DOHH2 (cell line): ENCODE measurements around the gene RNF169.

Source experiments
- H3F3A ChIP-seq: fragments of 200-600 bp; sonication (generic), shearing (Covaris generic); 2 replicates; pipeline ENCODE4 v1.6.0; 2016; ENCODE audit warnings: antibody characterized with exemption, mild to moderate bottlenecking; ENCODE audit not compliant: control insufficient read depth, insufficient read depth
- H3K27ac ChIP-seq: fragments of 200-600 bp; sonication (generic); 2 replicates; pipeline ENCODE4 v1.5.1; 2014; ENCODE audit warnings: low read depth, mild to moderate bottlenecking, low read length, moderate library complexity
- H3K27me3 ChIP-seq: fragments of 200-600 bp; sonication (generic); 2 replicates; pipeline ENCODE4 v1.6.1; 2014; ENCODE audit warnings: mild to moderate bottlenecking, low read length, mixed read lengths; ENCODE audit not compliant: control insufficient read depth
- H3K36me3 ChIP-seq: fragments of 200-600 bp; sonication (generic); 2 replicates; pipeline ENCODE4 v1.6.1; 2014; ENCODE audit warnings: mild to moderate bottlenecking, low read length, moderate library complexity, mixed read lengths; ENCODE audit not compliant: control insufficient read depth
- H3K4me1 ChIP-seq: fragments of 200-600 bp; sonication (generic); 2 replicates; pipeline ENCODE4 v1.6.1; 2014; ENCODE audit warnings: mild to moderate bottlenecking, low read length, mixed read lengths; ENCODE audit not compliant: control insufficient read depth
- H3K4me2 ChIP-seq: fragments of 200-600 bp; sonication (generic); 2 replicates; pipeline ENCODE4 v1.6.0; 2014; ENCODE audit warnings: mild to moderate bottlenecking, low read length, moderate library complexity
- H3K4me3 ChIP-seq: fragments of 200-600 bp; sonication (generic); 2 replicates; pipeline ENCODE4 v1.5.1; 2014; ENCODE audit warnings: mild to moderate bottlenecking, low read length, mixed read lengths
- H3K79me2 ChIP-seq: fragments of 200-600 bp; sonication (generic); 2 replicates; pipeline ENCODE4 v1.6.1; 2014; ENCODE audit warnings: mild to moderate bottlenecking, low read length, mixed read lengths; ENCODE audit not compliant: control insufficient read depth
- H3K9me2 ChIP-seq: fragments of 200-600 bp; sonication (generic); replicated peaks from 2 replicates; pipeline ENCODE4 v1.6.1; 2014; ENCODE audit warnings: mild to moderate bottlenecking, low read length, mixed read lengths; ENCODE audit not compliant: control insufficient read depth
- H3K9me3 ChIP-seq: fragments of 200-600 bp; sonication (generic); 2 replicates; pipeline ENCODE4 v1.6.1; 2014; ENCODE audit warnings: antibody characterized with exemption, low read length, mixed read lengths; ENCODE audit not compliant: control insufficient read depth, insufficient read depth
- H4K20me1 ChIP-seq: fragments of 200-600 bp; sonication (generic); 2 replicates; pipeline ENCODE4 v1.6.0; 2014; ENCODE audit warnings: low read depth, mild to moderate bottlenecking, antibody characterized with exemption, low read length, moderate library complexity; ENCODE audit not compliant: control insufficient read depth, insufficient read depth
- EZH2phosphoT487 ChIP-seq: fragments of 200-600 bp; sonication (generic); IDR thresholded peaks from 2 replicates; pipeline ENCODE4 v1.6.1; 2017; ENCODE audit warnings: borderline replicate concordance, mild to moderate bottlenecking, antibody characterized with exemption, low read length, moderate library complexity, mixed read lengths
- TF ChIP-seq, protein P1 (sequence below): fragments of 200-600 bp; sonication (generic); IDR thresholded peaks from one replicate; pipeline ENCODE4 v1.5.1; 2014; ENCODE audit warnings: antibody characterized with exemption, mild to moderate bottlenecking, low read depth, low read length; ENCODE audit not compliant: poor library complexity, severe bottlenecking

RNF169 gene

DNA sequence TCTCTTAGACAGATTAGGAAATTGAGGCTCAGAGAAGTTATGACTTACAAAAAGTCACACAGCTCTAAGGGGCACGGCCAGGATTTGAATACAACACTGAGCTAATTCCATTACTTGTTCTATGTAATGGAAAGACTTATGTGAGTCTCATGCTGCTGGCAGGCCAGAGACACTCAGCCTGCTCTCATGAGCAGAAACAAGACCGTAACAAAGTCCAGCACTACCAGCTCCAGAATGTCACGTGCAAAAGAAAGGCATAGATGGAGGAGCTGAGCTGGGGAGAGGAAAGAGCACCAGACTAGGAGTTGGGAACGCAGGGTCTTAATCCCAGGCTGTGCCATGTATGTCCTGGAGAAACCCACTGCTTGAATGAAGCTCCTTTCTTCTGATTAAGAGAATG lies 19.3 kb upstream of the RNF169 start:
- Histone ChIP-seq H3K36me3 (no peaks in the 10 kb centered on the region), H3K27me3 (peaks cover 32% of the 10 kb centered on the region), H3K4me1 (no peaks in the 10 kb centered on the region), H3F3A (no peaks in the 10 kb centered on the region), H3K4me2 (no peak overlapping the region), H3K4me3 (no peak overlapping the region), H3K27ac (no peak overlapping the region), H4K20me1 (no peaks in the 10 kb centered on the region), H3K9me2 (no peaks in the 10 kb centered on the region), H3K79me2 (no peaks in the 10 kb centered on the region), H3K9me3 (no peaks in the 10 kb centered on the region)
- TF ChIP-seq EZH2phosphoT487: no peak
- TF ChIP-seq, protein P1, sequence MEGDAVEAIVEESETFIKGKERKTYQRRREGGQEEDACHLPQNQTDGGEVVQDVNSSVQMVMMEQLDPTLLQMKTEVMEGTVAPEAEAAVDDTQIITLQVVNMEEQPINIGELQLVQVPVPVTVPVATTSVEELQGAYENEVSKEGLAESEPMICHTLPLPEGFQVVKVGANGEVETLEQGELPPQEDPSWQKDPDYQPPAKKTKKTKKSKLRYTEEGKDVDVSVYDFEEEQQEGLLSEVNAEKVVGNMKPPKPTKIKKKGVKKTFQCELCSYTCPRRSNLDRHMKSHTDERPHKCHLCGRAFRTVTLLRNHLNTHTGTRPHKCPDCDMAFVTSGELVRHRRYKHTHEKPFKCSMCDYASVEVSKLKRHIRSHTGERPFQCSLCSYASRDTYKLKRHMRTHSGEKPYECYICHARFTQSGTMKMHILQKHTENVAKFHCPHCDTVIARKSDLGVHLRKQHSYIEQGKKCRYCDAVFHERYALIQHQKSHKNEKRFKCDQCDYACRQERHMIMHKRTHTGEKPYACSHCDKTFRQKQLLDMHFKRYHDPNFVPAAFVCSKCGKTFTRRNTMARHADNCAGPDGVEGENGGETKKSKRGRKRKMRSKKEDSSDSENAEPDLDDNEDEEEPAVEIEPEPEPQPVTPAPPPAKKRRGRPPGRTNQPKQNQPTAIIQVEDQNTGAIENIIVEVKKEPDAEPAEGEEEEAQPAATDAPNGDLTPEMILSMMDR: no peak

DNA sequence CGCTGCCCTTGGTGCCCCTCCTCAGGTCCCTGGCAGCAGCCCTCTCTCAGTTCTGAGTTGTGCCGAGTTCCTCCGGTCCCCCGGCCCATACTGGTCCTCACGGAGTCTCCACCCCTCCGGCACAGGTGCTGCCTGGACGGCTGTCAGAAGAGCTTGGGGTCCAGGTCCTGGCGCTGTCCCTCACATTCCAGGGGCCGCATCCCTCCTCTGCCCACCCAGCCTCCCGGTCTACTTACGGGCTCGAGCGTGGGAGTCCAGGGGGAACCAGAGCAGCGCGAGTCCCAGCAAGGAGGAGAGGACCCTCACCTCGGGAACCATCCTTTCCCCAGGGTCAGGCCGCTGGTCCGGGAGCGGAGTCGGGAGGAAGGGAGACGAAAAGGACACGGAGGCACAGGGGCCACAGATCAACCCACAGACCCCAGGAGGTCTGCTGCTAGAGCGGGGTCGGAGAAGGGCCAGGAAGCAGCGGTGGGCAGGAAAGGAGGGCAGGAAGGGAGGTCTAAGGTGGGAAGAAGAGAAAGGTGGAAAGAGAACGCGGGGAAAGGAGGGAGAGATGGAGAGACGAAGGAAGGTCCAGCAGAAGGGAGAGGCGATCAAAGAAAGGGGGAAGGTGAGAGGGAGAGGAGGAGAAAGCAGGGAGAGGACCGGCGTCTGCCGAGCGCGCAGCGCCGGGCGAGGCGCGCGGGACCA lies 17.9 kb upstream of the RNF169 start:
- Histone ChIP-seq H3K4me3 (no peak overlapping the region), H3F3A (no peaks in the 10 kb centered on the region), H4K20me1 (no peaks in the 10 kb centered on the region), H3K27me3 (peaks cover 29% of the 10 kb centered on the region), H3K9me2 (no peaks in the 10 kb centered on the region), H3K36me3 (no peaks in the 10 kb centered on the region), H3K4me1 (no peaks in the 10 kb centered on the region), H3K27ac (no peak overlapping the region), H3K4me2 (no peak overlapping the region), H3K9me3 (no peaks in the 10 kb centered on the region), H3K79me2 (no peaks in the 10 kb centered on the region)
- no peak for TF ChIP-seq EZH2phosphoT487
- TF ChIP-seq, protein P1: no peak

DNA sequence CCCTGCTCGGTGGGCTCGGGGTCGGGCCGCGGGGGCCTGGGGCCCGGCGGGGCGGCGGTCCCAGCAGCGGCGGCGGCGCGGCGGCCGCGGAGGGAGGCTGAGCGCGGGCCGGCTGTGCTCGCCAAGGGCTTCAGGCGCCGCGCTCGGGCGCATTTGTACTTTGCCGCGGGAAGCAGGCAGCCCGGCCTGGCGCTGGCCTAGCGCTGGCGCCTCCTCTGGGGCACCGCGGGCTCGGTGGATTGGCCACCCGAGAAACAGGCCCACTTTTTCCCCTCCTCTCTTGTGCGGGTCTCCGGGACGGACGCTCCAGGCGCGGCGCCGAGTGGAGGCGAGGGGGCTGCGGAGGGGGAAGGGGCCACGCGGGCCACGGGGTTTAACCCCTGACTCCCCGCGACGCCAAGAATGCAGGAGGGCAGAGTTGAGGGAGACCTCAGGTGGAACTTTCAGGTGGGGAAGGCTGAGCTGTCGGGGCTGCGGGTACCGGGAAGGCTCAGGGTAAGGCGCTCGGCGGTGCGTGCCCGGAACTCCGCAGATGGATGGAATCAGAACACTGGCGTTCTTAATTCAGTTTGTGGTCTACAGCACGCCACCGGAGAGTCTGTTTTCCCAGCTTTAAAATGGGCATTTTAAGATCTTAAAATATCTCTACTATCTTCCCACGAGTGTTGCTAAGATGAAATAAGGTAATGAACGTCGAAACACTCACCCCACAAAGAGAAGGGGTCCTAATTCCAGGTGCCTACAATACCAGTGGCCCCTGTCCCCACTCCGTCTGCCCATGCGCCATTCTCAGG lies 17.2 kb upstream of the RNF169 start, which contains the start of gene CHRDL2:
Gene CHRDL2, minus strand, starts transcription at position 126 of the 794 bp plus-strand sequence. CDS start 538 bp downstream, outside the sequence.
- H3K79me2 ChIP-seq: no peaks in the 10 kb centered on the region
- H3K4me1 ChIP-seq: no peaks in the 10 kb centered on the region
- no peaks in the 10 kb centered on the region for H3F3A ChIP-seq
- H3K9me2 ChIP-seq: no peaks in the 10 kb centered on the region
- no peak for TF ChIP-seq EZH2phosphoT487
- TF ChIP-seq, protein P1: no peak
- H3K27ac ChIP-seq: no peak within 1 kb of the TSS
- H4K20me1 ChIP-seq: no peaks in the 10 kb centered on the region
- H3K9me3 ChIP-seq: no peaks in the 10 kb centered on the region
- no peak within 1 kb of the TSS for H3K4me3 ChIP-seq
- peaks cover 26% of the 10 kb centered on the region for H3K27me3 ChIP-seq
- no peak within 1 kb of the TSS for H3K4me2 ChIP-seq
- no peaks in the 10 kb centered on the region for H3K36me3 ChIP-seq
